Epithelial cell of esophagus (primary cell): Measurements from ENCODE around the gene TSPAN7.

Source experiments
- DNase-seq: peaks from one replicate; pipeline ENCODE4 v3.0.0; 2010; ENCODE audit warnings: low read depth
- H3K4me3 ChIP-seq: 2 replicates; pipeline ENCODE4 v1.5.1; 2011; ENCODE audit warnings: mild to moderate bottlenecking, low read length, control low read depth
- CTCF ChIP-seq: IDR thresholded peaks from 2 replicates; pipeline ENCODE4 v1.5.1; 2011; ENCODE audit warnings: low read depth, mild to moderate bottlenecking, low read length, control low read depth, inconsistent platforms; ENCODE audit not compliant: insufficient read depth; ENCODE audit errors: missing control alignments

The TSPAN7 gene

GRCh38 chrX:38638952-38639529 lies 77.7 kb downstream of the TSPAN7 start:
- no peak overlapping the region for H3K4me3 ChIP-seq
- no peak for DNase-seq
- TF ChIP-seq CTCF: no peak

- DNase-seq: no peak
- TF ChIP-seq CTCF: no peak
These were observed 78.4 kb downstream of the TSPAN7 start for GRCh38 chrX:38639730-38640129.

GRCh38 chrX:38641197-38641596 lies 79.9 kb downstream of the TSPAN7 start:
- DNase-seq: no peak
- H3K4me3 ChIP-seq: no peak overlapping the region
- no peak for TF ChIP-seq CTCF

More at GRCh38 chrX:38639730-38640129, 78.4 kb downstream of the TSPAN7 start:
- no peak overlapping the region for H3K4me3 ChIP-seq

GRCh38 chrX:38643903-38644302 lies 82.6 kb downstream of the TSPAN7 start:
- no peak for DNase-seq
- H3K4me3 ChIP-seq: no peak overlapping the region
- no peak for TF ChIP-seq CTCF

- no peak for DNase-seq
- TF ChIP-seq CTCF: no peak
- H3K4me3 ChIP-seq: no peak overlapping the region
These were observed 84.8 kb downstream of the TSPAN7 start for GRCh38 chrX:38646129-38646528.

- DNase-seq: no peak
- no peak for TF ChIP-seq CTCF
- H3K4me3 ChIP-seq: no peak overlapping the region
These were observed 87.9 kb downstream of the TSPAN7 start for GRCh38 chrX:38649221-38649620.
